ENCODE measurements around the gene TUFT1. TPM values are rescaled to one million over a fixed set of nuclear protein-coding genes. Genes with fewer than 3 reads are reported as not detected.

TUFT1 gene
- total and polyA plus RNA-seq, 9 of the 15 experiments (the other 6 are each of a cell fraction or from before 2014, with no cell fraction given) = 0.54 to 2.0 (median 1.7) TPM

GRCh38 chr1:151584780-151585179, 44.7 kb downstream of the TUFT1 start (continued):
- no peak for TF ChIP-seq ZNF668 (CRISPR knock-in tag; IDR thresholded peaks at IDR 0.05)
- no peak for TF ChIP-seq HEY1 (CRISPR knock-in tag; IDR thresholded peaks at IDR 0.05; ENCODE audit: borderline replicate concordance)
- TF ChIP-seq ZNF75A (CRISPR knock-in tag; IDR thresholded peaks at IDR 0.05) = no peak
- TF ChIP-seq ZEB2 (IDR thresholded peaks at IDR 0.05) = no peak
- no peak for TF ChIP-seq PATZ1 (CRISPR knock-in tag; IDR thresholded peaks at IDR 0.05; ENCODE audit: borderline replicate concordance)
- no peak for TF ChIP-seq STAT5B (CRISPR knock-in tag; IDR thresholded peaks at IDR 0.05)
- TF ChIP-seq NCOA2 (IDR thresholded peaks at IDR 0.05; ENCODE audit: partially characterized antibody in 2 of 2) = no peak
- no peak for TF ChIP-seq TFAP4 (CRISPR knock-in tag; IDR thresholded peaks at IDR 0.05; ENCODE audit: borderline replicate concordance)
- no peak for TF ChIP-seq SNRNP70 (optimal IDR thresholded peaks at IDR 0.05; ENCODE audit: low read depth, low read length)
- no peak for TF ChIP-seq SRSF1 (IDR thresholded peaks at IDR 0.05; ENCODE audit: low read depth, low read length)
- TF ChIP-seq ZFPM2 (CRISPR knock-in tag; IDR thresholded peaks at IDR 0.05) = no peak
- no peak for TF ChIP-seq TFAM (CRISPR knock-in tag; conservative IDR thresholded peaks at IDR 0.05)
- no peak for TF ChIP-seq ELK1 (CRISPR knock-in tag; IDR thresholded peaks at IDR 0.05)

Measured in K562 (cell line).